Calu3 (cell line): ENCODE measurements around the gene DMD. TPM values are rescaled to one million over a fixed set of nuclear protein-coding genes. Genes with fewer than 3 reads are reported as not detected.
"Not testable (repeated sequence)": the region's sequence is repeated elsewhere in the genome, so short reads cannot be mapped to it uniquely, and the experiment has no call there.

Experiments
- BruUV-seq: library from RNA; stranded (reverse); fragments of 400-500 nt; replicated peaks from 2 replicates; lab custom pipeline; 2021; lab: Mats Ljungman, UMichigan
- CTCF ChIA-PET: fragments of 300-600 bp; sonication (Branson Sonifier 250); formaldehyde crosslinking; loops from one replicate; lab custom pipeline; 2022; ENCODE audit warnings: antibody characterized with exemption; lab: Charles Lee
- DNase-seq: peaks from one replicate; pipeline ENCODE4 v3.0.0; 2022
- H3K27ac Mint-ChIP-seq: one replicate; pipeline ENCODE4 v1.8.0; 2022; ENCODE audit warnings: mixed read lengths; ENCODE audit not compliant: unreplicated experiment
- H3K27me3 Mint-ChIP-seq: one replicate; pipeline ENCODE4 v1.8.0; 2022; ENCODE audit warnings: mixed read lengths; ENCODE audit not compliant: unreplicated experiment
- H3K36me3 Mint-ChIP-seq: one replicate; pipeline ENCODE4 v1.8.0; 2022; ENCODE audit warnings: mild to moderate bottlenecking, moderate library complexity, mixed read lengths; ENCODE audit not compliant: insufficient read depth, unreplicated experiment
- H3K4me1 Mint-ChIP-seq: one replicate; pipeline ENCODE4 v1.8.0; 2022; ENCODE audit warnings: mild to moderate bottlenecking, low read depth, mixed read lengths; ENCODE audit not compliant: unreplicated experiment
- H3K4me3 Mint-ChIP-seq: one replicate; pipeline ENCODE4 v1.8.0; 2022; ENCODE audit warnings: mild to moderate bottlenecking, low read depth, moderate library complexity, mixed read lengths; ENCODE audit not compliant: unreplicated experiment
- H3K9me3 Mint-ChIP-seq: one replicate; pipeline ENCODE4 v1.8.0; 2022; ENCODE audit warnings: low read depth, mixed read lengths; ENCODE audit not compliant: unreplicated experiment
- intact Hi-C: fragments of 100-400 bp; cut with micrococcal nuclease; formaldehyde crosslinking; loops from one replicate; pipeline ENCODE4 v1.10.0; 2022; ENCODE audit not compliant: unreplicated experiment
- total RNA-seq: library from RNA; stranded (reverse); gene quantifications from 2 replicates; pipeline ENCODE4 v1.2.3, GENCODE V29; 2022
- TF ChIP-seq, protein P1 (sequence below): fragments of 200-600 bp; IDR thresholded peaks from one replicate; pipeline ENCODE4 v1.8.0; 2022; ENCODE audit warnings: antibody characterized with exemption; ENCODE audit not compliant: unreplicated experiment

DMD gene
- total RNA-seq, 1 experiment from 2014 or later: 11.6 TPM

DNA sequence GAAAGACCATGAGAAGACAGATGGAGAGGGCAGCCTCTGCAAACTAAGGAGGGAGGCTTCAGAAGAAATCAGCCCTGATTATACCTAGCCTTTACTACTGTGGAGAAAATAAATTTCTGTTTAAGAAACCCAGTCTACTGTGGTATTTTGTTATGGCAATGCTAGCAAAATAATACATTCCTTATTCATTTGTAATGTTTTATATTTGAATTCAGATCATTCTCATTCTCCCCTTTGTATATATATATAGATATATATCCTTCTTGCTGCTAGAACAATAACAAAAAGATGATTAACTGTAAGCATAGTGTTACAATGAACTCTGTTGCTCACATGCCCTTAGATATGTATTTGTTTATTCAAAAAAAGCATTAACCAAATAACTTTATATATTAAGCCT is 22.5 kb downstream of the DMD start:
- Mint-ChIP-seq H3K27ac (no peak overlapping the region), H3K9me3 (no peaks in the 10 kb centered on the region), H3K4me3 (no peak overlapping the region), H3K36me3 (no peaks in the 10 kb centered on the region), H3K27me3 (no peaks in the 10 kb centered on the region), H3K4me1 (peaks cover 9% of the 10 kb centered on the region)
- no peak for DNase-seq
- BruUV-seq: no TSS peak
- intact Hi-C loops: no loop called here
- CTCF ChIA-PET: no interaction called here
- TF ChIP-seq, protein P1, sequence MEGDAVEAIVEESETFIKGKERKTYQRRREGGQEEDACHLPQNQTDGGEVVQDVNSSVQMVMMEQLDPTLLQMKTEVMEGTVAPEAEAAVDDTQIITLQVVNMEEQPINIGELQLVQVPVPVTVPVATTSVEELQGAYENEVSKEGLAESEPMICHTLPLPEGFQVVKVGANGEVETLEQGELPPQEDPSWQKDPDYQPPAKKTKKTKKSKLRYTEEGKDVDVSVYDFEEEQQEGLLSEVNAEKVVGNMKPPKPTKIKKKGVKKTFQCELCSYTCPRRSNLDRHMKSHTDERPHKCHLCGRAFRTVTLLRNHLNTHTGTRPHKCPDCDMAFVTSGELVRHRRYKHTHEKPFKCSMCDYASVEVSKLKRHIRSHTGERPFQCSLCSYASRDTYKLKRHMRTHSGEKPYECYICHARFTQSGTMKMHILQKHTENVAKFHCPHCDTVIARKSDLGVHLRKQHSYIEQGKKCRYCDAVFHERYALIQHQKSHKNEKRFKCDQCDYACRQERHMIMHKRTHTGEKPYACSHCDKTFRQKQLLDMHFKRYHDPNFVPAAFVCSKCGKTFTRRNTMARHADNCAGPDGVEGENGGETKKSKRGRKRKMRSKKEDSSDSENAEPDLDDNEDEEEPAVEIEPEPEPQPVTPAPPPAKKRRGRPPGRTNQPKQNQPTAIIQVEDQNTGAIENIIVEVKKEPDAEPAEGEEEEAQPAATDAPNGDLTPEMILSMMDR: no peak

DNA sequence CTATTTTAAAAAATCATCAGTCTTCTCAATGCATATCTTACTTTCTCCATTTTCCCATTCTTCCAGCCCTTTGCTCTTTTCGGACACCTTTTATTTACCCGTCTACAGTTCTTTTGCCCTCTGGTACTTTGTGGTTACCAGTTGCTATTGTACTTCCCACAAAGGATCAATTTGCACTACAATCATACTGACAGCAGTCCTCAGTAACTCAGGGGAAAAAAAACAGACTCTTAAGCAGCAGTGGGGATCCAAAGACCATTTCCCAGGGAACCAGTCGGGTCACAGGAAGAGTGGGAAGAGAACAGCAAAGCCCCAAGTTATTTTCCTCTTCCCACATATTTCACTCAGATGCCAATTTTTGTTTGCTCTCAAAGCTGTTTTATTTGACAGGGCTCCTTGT is 23.1 kb downstream of the DMD start:
- CTCF ChIA-PET: no interaction called here
- Mint-ChIP-seq H3K36me3 (no peaks in the 10 kb centered on the region), H3K4me1 (peaks cover 9% of the 10 kb centered on the region), H3K27me3 (no peaks in the 10 kb centered on the region), H3K9me3 (no peaks in the 10 kb centered on the region), H3K4me3 (no peak overlapping the region), H3K27ac (no peak overlapping the region)
- TF ChIP-seq, protein P1: no peak
- BruUV-seq: no TSS peak
- no peak for DNase-seq
- intact Hi-C loops: no loop called here

DNA sequence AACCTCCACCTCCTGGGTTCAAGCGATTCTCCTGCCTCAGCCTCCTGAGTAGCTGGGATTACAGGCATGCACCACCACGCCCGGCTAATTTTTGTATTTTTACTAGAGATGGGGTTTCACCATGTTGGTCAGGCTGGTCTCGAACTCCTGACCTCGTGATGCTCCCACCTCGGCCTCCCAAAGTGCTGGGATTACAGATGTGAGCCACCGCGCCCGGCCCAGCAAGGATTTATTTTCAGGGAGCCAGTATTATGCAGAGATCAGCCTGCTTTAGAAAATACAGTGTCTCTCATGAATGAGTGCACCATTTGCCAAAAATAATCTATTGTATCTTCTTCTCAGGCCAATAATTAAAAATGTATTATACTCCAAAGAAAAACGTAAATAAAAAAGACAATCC is 26.5 kb downstream of the DMD start:
- H3K4me3 Mint-ChIP-seq: not testable (repeated sequence)

DNA sequence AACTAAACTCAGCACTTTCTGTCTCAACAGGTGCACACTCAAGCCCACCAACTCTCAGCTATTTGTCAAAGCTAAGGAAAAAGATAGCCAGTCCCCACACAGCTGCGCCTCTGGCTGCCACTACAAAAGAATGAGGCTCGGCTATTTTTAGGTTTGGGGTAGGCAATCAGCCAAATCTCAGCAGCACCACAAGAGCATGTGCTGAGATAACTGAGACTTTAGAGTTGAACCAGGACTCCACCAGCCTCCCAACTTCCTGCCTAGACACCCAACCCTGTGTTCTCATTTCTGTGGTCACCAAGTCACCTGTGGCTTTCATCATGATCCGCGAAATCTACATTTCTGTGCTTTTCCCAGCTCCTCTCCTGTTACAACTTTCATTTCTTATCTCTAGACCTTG is 28.0 kb downstream of the DMD start:
- CTCF ChIA-PET: interaction anchor here (0.7 kb wide), 1 partner anchor 759 kb away, joined by 3 read pairs; no protein-coding TSS in a partner anchor
- Mint-ChIP-seq H3K4me1 (peaks cover 6% of the 10 kb centered on the region), H3K27ac (peak overlapping the region; percentile 31), H3K9me3 (no peaks in the 10 kb centered on the region), H3K36me3 (no peaks in the 10 kb centered on the region), H3K4me3 (no peak overlapping the region), H3K27me3 (no peaks in the 10 kb centered on the region)
- DNase-seq: peak; percentile 7
- no TSS peak for BruUV-seq
- intact Hi-C loops: no loop called here
- TF ChIP-seq, protein P1: no peak

More for the DNA sequence above, 26.5 kb downstream of the DMD start:
- H3K4me1 Mint-ChIP-seq, H3K27ac Mint-ChIP-seq, BruUV-seq, H3K27me3 Mint-ChIP-seq, CTCF ChIA-PET, DNase-seq, H3K36me3 Mint-ChIP-seq, H3K9me3 Mint-ChIP-seq, intact Hi-C loops: not testable (repeated sequence)

DNA sequence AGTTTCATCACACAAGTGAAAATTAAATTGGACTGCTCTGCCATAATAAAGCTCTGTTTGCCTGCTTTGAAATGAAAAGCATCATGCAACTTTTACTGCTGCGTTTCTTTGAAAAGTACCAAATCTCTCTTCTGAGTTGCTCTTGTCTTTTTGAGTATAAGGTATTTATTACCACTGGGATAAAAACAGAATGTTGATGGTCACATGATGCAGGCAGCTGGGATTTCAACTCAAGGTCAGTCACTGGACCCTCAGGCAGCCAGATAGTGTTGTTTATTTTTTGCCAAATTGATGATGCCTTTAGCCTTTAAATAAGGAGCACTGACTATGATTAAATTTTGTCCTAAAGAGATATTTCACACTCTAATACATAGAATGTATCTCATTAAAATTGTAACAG is 32.7 kb downstream of the DMD start:
- intact Hi-C loops: no loop called here
- no peaks in the 10 kb centered on the region for H3K27me3 Mint-ChIP-seq
- CTCF ChIA-PET: no interaction called here
- no peak overlapping the region for H3K4me3 Mint-ChIP-seq
- no peaks in the 10 kb centered on the region for H3K36me3 Mint-ChIP-seq
- H3K9me3 Mint-ChIP-seq: no peaks in the 10 kb centered on the region
- H3K4me1 Mint-ChIP-seq: no peaks in the 10 kb centered on the region
- TF ChIP-seq, protein P1: no peak
- DNase-seq: no peak
- H3K27ac Mint-ChIP-seq: no peak overlapping the region
- no TSS peak for BruUV-seq
